ENCODE measurements around the gene MLYCD.

The MLYCD gene

GRCh38 chr16:83925957-83926725, 27.2 kb downstream of the MLYCD start:
- Histone ChIP-seq H3K4me2 (ENCODE audit: low read length) (no peak overlapping the region), H4K20me1 (ENCODE audit: control insufficient read depth, insufficient read depth, low read depth, low read length) (no peaks in the 10 kb centered on the region)
- no peak for TF ChIP-seq EZH2phosphoT487 (IDR thresholded peaks at IDR 0.05; ENCODE audit: borderline replicate concordance, low read length)
- TF ChIP-seq CTCF (IDR thresholded peaks at IDR 0.05; ENCODE audit: low read depth, low read length, poor library complexity, severe bottlenecking) = no peak

GRCh38 chr16:83926726-83927397, 27.9 kb downstream of the MLYCD start:
- TF ChIP-seq EZH2phosphoT487 (IDR thresholded peaks at IDR 0.05; ENCODE audit: borderline replicate concordance, low read length) (no peak), CTCF (IDR thresholded peaks at IDR 0.05; ENCODE audit: low read depth, low read length, poor library complexity, severe bottlenecking) (peak; percentile 72)
- Histone ChIP-seq H3K4me3 (ENCODE audit: low read length) (no peak overlapping the region), H3K27ac (ENCODE audit: low read depth, low read length) (no peak overlapping the region), H4K20me1 (ENCODE audit: control insufficient read depth, insufficient read depth, low read depth, low read length) (no peaks in the 10 kb centered on the region), H3K4me2 (ENCODE audit: low read length) (no peak overlapping the region), H3K36me3 (ENCODE audit: control insufficient read depth, low read length) (no peaks in the 10 kb centered on the region), H3F3A (ENCODE audit: control insufficient read depth, insufficient read depth) (no peaks in the 10 kb centered on the region), H3K79me2 (ENCODE audit: control insufficient read depth, low read length) (no peaks in the 10 kb centered on the region), H3K9me3 (ENCODE audit: control insufficient read depth, insufficient read depth, low read length) (no peaks in the 10 kb centered on the region), H3K9me2 (replicated peaks; ENCODE audit: control insufficient read depth, low read length) (no peaks in the 10 kb centered on the region), H3K27me3 (ENCODE audit: control insufficient read depth, low read length) (no peaks in the 10 kb centered on the region), H3K4me1 (ENCODE audit: control insufficient read depth, low read length) (no peaks in the 10 kb centered on the region)

More at GRCh38 chr16:83925957-83926725, 27.2 kb downstream of the MLYCD start:
- H3K36me3 ChIP-seq (ENCODE audit: control insufficient read depth, low read length) = no peaks in the 10 kb centered on the region
- H3K4me3 ChIP-seq (ENCODE audit: low read length) = no peak overlapping the region
- no peaks in the 10 kb centered on the region for H3K27me3 ChIP-seq (ENCODE audit: control insufficient read depth, low read length)
- no peak overlapping the region for H3K27ac ChIP-seq (ENCODE audit: low read depth, low read length)
- H3F3A ChIP-seq (ENCODE audit: control insufficient read depth, insufficient read depth) = no peaks in the 10 kb centered on the region
- H3K4me1 ChIP-seq (ENCODE audit: control insufficient read depth, low read length) = no peaks in the 10 kb centered on the region
- H3K9me2 ChIP-seq (replicated peaks; ENCODE audit: control insufficient read depth, low read length) = no peaks in the 10 kb centered on the region
- no peaks in the 10 kb centered on the region for H3K9me3 ChIP-seq (ENCODE audit: control insufficient read depth, insufficient read depth, low read length)
- H3K79me2 ChIP-seq (ENCODE audit: control insufficient read depth, low read length) = no peaks in the 10 kb centered on the region

- H3K27ac ChIP-seq (ENCODE audit: low read depth, low read length) = no peak overlapping the region
- H3K79me2 ChIP-seq (ENCODE audit: control insufficient read depth, low read length) = no peaks in the 10 kb centered on the region
- H3K27me3 ChIP-seq (ENCODE audit: control insufficient read depth, low read length) = no peaks in the 10 kb centered on the region
- no peaks in the 10 kb centered on the region for H4K20me1 ChIP-seq (ENCODE audit: control insufficient read depth, insufficient read depth, low read depth, low read length)
- no peak for TF ChIP-seq EZH2phosphoT487 (IDR thresholded peaks at IDR 0.05; ENCODE audit: borderline replicate concordance, low read length)
- TF ChIP-seq CTCF (IDR thresholded peaks at IDR 0.05; ENCODE audit: low read depth, low read length, poor library complexity, severe bottlenecking) = no peak
- H3K4me3 ChIP-seq (ENCODE audit: low read length) = no peak overlapping the region
- H3K9me3 ChIP-seq (ENCODE audit: control insufficient read depth, insufficient read depth, low read length) = no peaks in the 10 kb centered on the region
- no peaks in the 10 kb centered on the region for H3K9me2 ChIP-seq (replicated peaks; ENCODE audit: control insufficient read depth, low read length)
- H3K36me3 ChIP-seq (ENCODE audit: control insufficient read depth, low read length) = no peaks in the 10 kb centered on the region
- no peaks in the 10 kb centered on the region for H3F3A ChIP-seq (ENCODE audit: control insufficient read depth, insufficient read depth)
- no peak overlapping the region for H3K4me2 ChIP-seq (ENCODE audit: low read length)
- H3K4me1 ChIP-seq (ENCODE audit: control insufficient read depth, low read length) = no peaks in the 10 kb centered on the region
Measured at GRCh38 chr16:83928341-83929055, 29.6 kb downstream of the MLYCD start.

Measured in DOHH2 (cell line).